GM23248 (cell line): ENCODE data around the gene RABGAP1L. TPM values are rescaled to one million over a fixed set of nuclear protein-coding genes. Genes with fewer than 3 reads are reported as not detected.

Source experiments
- DNase-seq: peaks from one replicate; pipeline ENCODE4 v3.0.0-alpha.2; 2015
- H2AFZ ChIP-seq: fragments of 200-600 bp; sonication (generic); 2 replicates; pipeline ENCODE4 v1.6.1; 2016; ENCODE audit warnings: antibody characterized with exemption
- H3F3A ChIP-seq: fragments of 200-600 bp; sonication (generic); 2 replicates; pipeline ENCODE4 v1.6.1; 2016; ENCODE audit warnings: mild to moderate bottlenecking, antibody characterized with exemption, mixed run types; ENCODE audit not compliant: insufficient read depth
- H3K27ac ChIP-seq: fragments of 200-600 bp; sonication (generic); 2 replicates; pipeline ENCODE4 v1.5.1; 2016; ENCODE audit warnings: mild to moderate bottlenecking
- H3K27me3 ChIP-seq: fragments of 200-600 bp; sonication (generic); replicated peaks from 2 replicates; pipeline ENCODE4 v1.6.1; 2016; ENCODE audit warnings: mild to moderate bottlenecking; ENCODE audit not compliant: insufficient read depth
- H3K36me3 ChIP-seq: fragments of 200-600 bp; sonication (generic); 2 replicates; pipeline ENCODE4 v1.6.1; 2016; ENCODE audit warnings: low read depth, mild to moderate bottlenecking
- H3K4me1 ChIP-seq: fragments of 200-600 bp; sonication (generic); 2 replicates; pipeline ENCODE4 v1.6.1; 2016; ENCODE audit warnings: mild to moderate bottlenecking; ENCODE audit not compliant: insufficient read depth
- H3K4me2 ChIP-seq: fragments of 200-600 bp; sonication (generic); one replicate; pipeline ENCODE4 v1.6.1; 2016; ENCODE audit warnings: mild to moderate bottlenecking; ENCODE audit not compliant: unreplicated experiment
- H3K4me3 ChIP-seq: fragments of 200-600 bp; sonication (generic); 2 replicates; pipeline ENCODE4 v1.5.1; 2016; ENCODE audit warnings: mild to moderate bottlenecking
- H3K79me2 ChIP-seq: fragments of 200-600 bp; sonication (generic); 2 replicates; pipeline ENCODE4 v1.6.1; 2016; ENCODE audit warnings: mild to moderate bottlenecking; ENCODE audit not compliant: insufficient read depth
- H3K9ac ChIP-seq: fragments of 200-600 bp; sonication (generic); 2 replicates; pipeline ENCODE4 v1.6.1; 2016; ENCODE audit warnings: mild to moderate bottlenecking
- H3K9me2 ChIP-seq: fragments of 200-600 bp; sonication (generic); 2 replicates; pipeline ENCODE4 v1.6.1; 2016; ENCODE audit warnings: mixed run types, mild to moderate bottlenecking, moderate library complexity; ENCODE audit not compliant: insufficient read depth
- H3K9me3 ChIP-seq: fragments of 200-600 bp; sonication (generic); one replicate; pipeline ENCODE4 v1.6.1; 2017; ENCODE audit warnings: low read depth
- H4K20me1 ChIP-seq: fragments of 200-600 bp; sonication (generic); 2 replicates; pipeline ENCODE4 v1.6.0; 2016; ENCODE audit not compliant: insufficient read depth
- EZH2 ChIP-seq: fragments of 200-600 bp; sonication (generic); IDR thresholded peaks from 2 replicates; pipeline ENCODE4 v1.6.1; 2018; ENCODE audit warnings: antibody characterized with exemption, mild to moderate bottlenecking; ENCODE audit not compliant: insufficient read depth, poor library complexity, severe bottlenecking
- EZH2phosphoT487 ChIP-seq: fragments of 200-600 bp; sonication (generic); IDR thresholded peaks from 2 replicates; pipeline ENCODE4 v1.6.1; 2018; ENCODE audit warnings: antibody characterized with exemption, moderate library complexity, mild to moderate bottlenecking, low read depth; ENCODE audit not compliant: insufficient read depth
- WGBS, 2 experiments: methylation state at CpG; one replicate each; pipeline ENCODE4 v1.1.6; 2015 to 2017; ENCODE audit warnings: low lambda C conversion rate in 2 of 2, low coverage in 1 of 2; ENCODE audit errors: missing lambda C conversion rate in 2 of 2; 5-methylcytosine and 5-hydroxymethylcytosine counted together
- in situ Hi-C: fragments of 300-500 bp; cut with MboI; formaldehyde crosslinking; loops from 2 replicates; pipeline ENCODE4 v1.15.0; 2020
- polyA plus RNA-seq: library from polyadenylated mRNA; unstranded; fragments of >200 nt; fragmentation: Nextera tagmentation; extraction: Ambion mirVana; gene quantifications from 2 replicates; pipeline ENCODE4 v1.2.1, GENCODE V29; 2016
- total RNA-seq: library from RNA; depleted of rRNA; stranded (reverse); fragments of >200 nt; shearing (Covaris generic); gene quantifications from 2 replicates; pipeline ENCODE4 v1.2.3, GENCODE V29; 2014

The RABGAP1L gene
- total and polyA plus RNA-seq, 2 experiments from 2014 or later = 13.7 to 21.6 TPM

DNA sequence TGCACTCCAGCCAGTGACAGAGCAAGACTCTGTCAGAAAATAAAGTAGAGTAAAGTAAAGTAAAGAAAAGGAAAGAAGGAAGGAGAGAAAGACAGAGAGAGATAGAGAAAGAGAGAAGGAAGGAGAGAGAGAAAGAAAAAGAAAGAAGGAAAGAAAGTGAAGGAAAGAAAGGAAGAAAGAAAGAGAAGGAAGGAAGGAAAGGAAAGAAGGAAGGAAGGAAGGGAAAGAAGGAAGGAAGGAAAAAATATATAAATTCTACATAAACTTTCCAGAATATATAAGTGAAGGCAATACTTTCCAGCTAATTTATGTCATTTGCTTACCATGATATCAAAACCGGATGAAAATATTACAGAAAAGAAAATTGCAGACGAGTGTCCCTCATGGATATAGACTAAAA is 216.7 kb downstream of the RABGAP1L start:
- no peaks in the 10 kb centered on the region for H4K20me1 ChIP-seq
- no peak for DNase-seq
- no peak overlapping the region for H3K4me2 ChIP-seq
- H3K27ac ChIP-seq = no peak overlapping the region
- WGBS, 2 experiments = 88 to 90% methylated on average over 2 of the region's 2 CpGs
- no peak overlapping the region for H3K4me3 ChIP-seq
- TF ChIP-seq EZH2phosphoT487 = no peak
- TF ChIP-seq EZH2 = no peak
- H2AFZ ChIP-seq = no peak overlapping the region
- no peak overlapping the region for H3K9ac ChIP-seq
- H3F3A ChIP-seq = no peaks in the 10 kb centered on the region
- no peaks in the 10 kb centered on the region for H3K79me2 ChIP-seq
- H3K9me3 ChIP-seq = no peaks in the 10 kb centered on the region
- H3K4me1 ChIP-seq = no peaks in the 10 kb centered on the region
- no peaks in the 10 kb centered on the region for H3K27me3 ChIP-seq
- in situ Hi-C loops = no loop called here
- H3K36me3 ChIP-seq = no peaks in the 10 kb centered on the region
- no peaks in the 10 kb centered on the region for H3K9me2 ChIP-seq

DNA sequence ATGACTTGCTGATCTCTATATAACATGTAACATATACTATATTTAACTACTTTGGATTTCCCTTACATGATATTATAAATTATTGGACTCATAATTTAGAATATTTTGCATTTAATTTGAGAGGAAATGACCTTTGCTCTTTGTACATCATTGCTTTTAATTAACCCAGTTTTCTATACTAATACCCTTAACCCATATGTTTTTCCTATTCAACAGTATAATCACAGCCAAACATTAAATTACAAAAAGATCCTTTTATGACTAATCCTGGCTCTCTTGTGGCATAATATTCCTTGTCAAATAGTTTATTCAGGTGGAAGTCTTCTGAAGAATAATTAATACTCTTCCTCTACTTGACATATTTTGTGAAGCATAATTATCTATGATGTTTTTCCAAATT is 232.4 kb downstream of the RABGAP1L start:
- no peaks in the 10 kb centered on the region for H3K9me2 ChIP-seq
- in situ Hi-C loops = no loop called here
- no peak overlapping the region for H3K4me3 ChIP-seq
- no peak overlapping the region for H3K27ac ChIP-seq
- no peak overlapping the region for H3K4me2 ChIP-seq
- H3K4me1 ChIP-seq = no peaks in the 10 kb centered on the region
- no peaks in the 10 kb centered on the region for H3K36me3 ChIP-seq
- no peaks in the 10 kb centered on the region for H3K27me3 ChIP-seq
- H3K9me3 ChIP-seq = no peaks in the 10 kb centered on the region
- DNase-seq = no peak
- H2AFZ ChIP-seq = no peak overlapping the region
- H3K9ac ChIP-seq = no peak overlapping the region
- no peaks in the 10 kb centered on the region for H3K79me2 ChIP-seq
- TF ChIP-seq EZH2 (no peak), EZH2phosphoT487 (no peak)
- H4K20me1 ChIP-seq = no peaks in the 10 kb centered on the region
- no peaks in the 10 kb centered on the region for H3F3A ChIP-seq

DNA sequence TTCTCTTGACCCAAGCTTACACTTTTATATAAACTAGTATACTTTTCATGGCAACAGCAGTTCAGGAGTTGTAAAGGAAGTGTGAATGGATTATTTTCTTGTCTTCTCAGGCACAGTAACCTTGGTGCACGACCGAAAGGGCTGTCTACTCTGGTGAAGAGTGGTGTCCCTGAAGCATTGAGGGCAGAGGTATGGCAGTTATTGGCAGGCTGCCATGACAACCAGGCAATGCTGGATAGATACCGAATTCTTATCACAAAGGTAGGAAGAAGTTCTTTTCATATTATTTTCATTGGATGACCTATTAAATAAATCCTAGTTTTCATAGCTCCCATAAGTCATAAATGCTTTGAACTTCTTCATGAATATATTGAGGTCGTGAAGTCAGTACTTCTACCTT is 234.6 kb downstream of the RABGAP1L start:
- no peaks in the 10 kb centered on the region for H3F3A ChIP-seq
- H4K20me1 ChIP-seq = no peaks in the 10 kb centered on the region
- no peaks in the 10 kb centered on the region for H3K36me3 ChIP-seq
- H3K4me2 ChIP-seq = no peak overlapping the region
- in situ Hi-C loops = no loop called here
- WGBS, 2 experiments = 94 to 98% methylated on average over 4 of the region's 4 CpGs
- no peaks in the 10 kb centered on the region for H3K9me2 ChIP-seq
- H3K9ac ChIP-seq = no peak overlapping the region
- H3K79me2 ChIP-seq = no peaks in the 10 kb centered on the region
- H3K4me3 ChIP-seq = no peak overlapping the region
- no peak for TF ChIP-seq EZH2
- no peak for TF ChIP-seq EZH2phosphoT487
- no peak overlapping the region for H3K27ac ChIP-seq
- H3K4me1 ChIP-seq = no peaks in the 10 kb centered on the region
- no peak for DNase-seq
- no peak overlapping the region for H2AFZ ChIP-seq
- H3K9me3 ChIP-seq = no peaks in the 10 kb centered on the region
- H3K27me3 ChIP-seq = no peaks in the 10 kb centered on the region

DNA sequence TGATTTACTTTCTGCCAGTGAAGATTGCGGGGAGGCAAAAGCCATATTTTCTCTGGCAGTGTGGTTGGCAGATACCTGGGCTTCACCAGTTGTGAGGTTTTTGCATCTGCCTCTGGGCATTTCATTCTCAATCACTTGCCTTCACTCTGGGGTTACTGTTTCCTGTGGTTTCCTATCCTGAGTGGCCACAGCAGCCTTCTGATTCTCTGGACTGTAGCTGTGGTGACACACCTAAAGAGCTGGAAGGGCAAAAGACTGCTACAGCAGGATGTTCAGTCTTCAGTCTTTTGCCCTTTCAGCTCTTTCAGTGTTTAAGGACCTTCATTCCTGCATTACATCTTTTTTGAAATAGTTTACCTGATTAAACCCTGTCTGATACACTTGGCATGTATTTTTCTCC is 237.9 kb downstream of the RABGAP1L start:
- Histone ChIP-seq H3K27ac (no peak overlapping the region), H3K27me3 (no peaks in the 10 kb centered on the region), H4K20me1 (no peaks in the 10 kb centered on the region), H3K9me2 (no peaks in the 10 kb centered on the region), H3K9ac (no peak overlapping the region), H2AFZ (no peak overlapping the region), H3K9me3 (no peaks in the 10 kb centered on the region), H3K79me2 (no peaks in the 10 kb centered on the region), H3F3A (no peaks in the 10 kb centered on the region), H3K4me2 (no peak overlapping the region), H3K4me3 (no peak overlapping the region), H3K36me3 (no peaks in the 10 kb centered on the region), H3K4me1 (no peaks in the 10 kb centered on the region)
- DNase-seq = no peak
- WGBS, 2 experiments = 100% methylated on average over 1 of the region's 1 CpG
- in situ Hi-C loops = no loop called here
- TF ChIP-seq EZH2phosphoT487 (no peak), EZH2 (no peak)

DNA sequence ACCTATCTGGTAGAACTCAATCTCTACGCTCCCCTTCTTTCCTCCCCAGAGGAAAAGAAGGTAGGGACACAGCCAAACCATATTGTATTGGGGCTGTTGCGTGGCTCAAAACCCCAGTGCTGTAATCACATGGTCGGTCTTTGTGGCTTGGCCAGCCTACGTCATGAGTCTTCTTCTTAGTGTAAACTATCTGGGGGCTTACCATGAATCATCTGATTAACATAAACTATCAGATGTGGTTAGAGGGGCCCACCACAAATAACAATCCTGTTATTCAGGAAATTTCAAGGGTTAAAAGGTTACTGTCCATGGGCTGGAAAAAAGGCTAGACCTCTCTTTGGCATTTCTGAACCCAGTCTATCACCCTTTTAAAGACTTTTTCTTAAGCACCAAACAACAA is 238.9 kb downstream of the RABGAP1L start:
- no peak for DNase-seq
- Histone ChIP-seq H3F3A (no peaks in the 10 kb centered on the region), H3K9me3 (no peaks in the 10 kb centered on the region), H3K4me3 (no peak overlapping the region), H3K9ac (no peak overlapping the region), H3K4me1 (no peaks in the 10 kb centered on the region), H3K9me2 (no peaks in the 10 kb centered on the region), H3K27ac (no peak overlapping the region), H3K36me3 (no peaks in the 10 kb centered on the region), H3K79me2 (no peaks in the 10 kb centered on the region), H3K27me3 (no peaks in the 10 kb centered on the region), H4K20me1 (no peaks in the 10 kb centered on the region), H3K4me2 (no peak overlapping the region), H2AFZ (no peak overlapping the region)
- no peak for TF ChIP-seq EZH2phosphoT487
- no peak for TF ChIP-seq EZH2
- WGBS, 2 experiments = 86 to 91% methylated on average over 4 of the region's 4 CpGs
- in situ Hi-C loops = no loop called here
